Small intestine (tissue), 7 donors: Measurements from ENCODE around the gene ITIH3. TPM values are rescaled to one million over a fixed set of nuclear protein-coding genes. Genes with fewer than 3 reads are reported as not detected.

Source experiments
- DNase-seq, 2 donors: peaks; one replicate each; pipeline versions ENCODE4 v3.0.0 to v3.0.0-alpha.2; 2013
- FAIRE-seq: peaks from 2 replicates; lab custom pipeline; 2012; peaks lifted over from hg19 to GRCh38; lab: Jason Lieb, UNC
- H3K27ac ChIP-seq, 3 donors: one replicate each; pipeline ENCODE4 v1.5.1; 2013; ENCODE audit warnings: low read length in 2 of 3, mild to moderate bottlenecking in 2 of 3, control low read depth in 1 of 3, inconsistent platforms in 1 of 3, low read depth in 1 of 3, moderate library complexity in 1 of 3
- H3K27me3 ChIP-seq, 3 donors: one replicate each; pipeline ENCODE4 v1.6.1; 2013; ENCODE audit warnings: low read length in 3 of 3, inconsistent platforms in 1 of 3; ENCODE audit not compliant: control insufficient read depth in 3 of 3, insufficient read depth in 3 of 3
- H3K36me3 ChIP-seq, 3 donors: one replicate each; pipeline ENCODE4 v1.6.1; 2013; ENCODE audit warnings: low read length in 3 of 3, inconsistent platforms in 1 of 3, low read depth in 1 of 3, mild to moderate bottlenecking in 1 of 3, moderate library complexity in 1 of 3; ENCODE audit not compliant: control insufficient read depth in 3 of 3, insufficient read depth in 2 of 3
- H3K4me1 ChIP-seq, 3 donors: one replicate each; pipeline ENCODE4 v1.6.1; 2013; ENCODE audit warnings: low read length in 2 of 3, inconsistent platforms in 1 of 3, low read depth in 1 of 3, mild to moderate bottlenecking in 1 of 3, moderate library complexity in 1 of 3; ENCODE audit not compliant: control insufficient read depth in 3 of 3, insufficient read depth in 2 of 3
- H3K4me3 ChIP-seq, 3 donors: one replicate each; pipeline ENCODE4 v1.5.1; 2013; ENCODE audit warnings: low read length in 3 of 3, control low read depth in 1 of 3, inconsistent platforms in 1 of 3, low read depth in 1 of 3, mild to moderate bottlenecking in 1 of 3, moderate library complexity in 1 of 3
- H3K9me3 ChIP-seq, 2 donors: one replicate each; pipeline ENCODE4 v1.6.1; 2013; ENCODE audit warnings: low read depth in 1 of 2, low read length in 1 of 2; ENCODE audit not compliant: control insufficient read depth in 2 of 2, insufficient read depth in 1 of 2
- WGBS, 3 donors: extraction: QIAGEN DNeasy Blood & Tissue Kit; methylation state at CpG; one replicate each; pipeline ENCODE4 v1.1.7; 2013; 5-methylcytosine and 5-hydroxymethylcytosine counted together
- polyA plus RNA-seq, 4 donors: library from polyadenylated mRNA; stranded (reverse) in 3 of 4; unstranded in 1 of 4; fragments of 200-250 nt in 3 of 4; fragments of 120-200 nt in 1 of 4; gene quantifications; one replicate each; pipeline versions ENCODE4 v1.2.1 to v1.2.3, GENCODE V29; 2013
- donor health status: healthy with polysubstance abuse.
- donor health status: control.
- donor health status: control.
- donor health status: Bipolar disorder and iron deficiency.
- donor health status: healthy.

The ITIH3 gene
- polyA plus RNA-seq, 4 donors: 1.8 to 6.7 TPM; not detected in 2

DNA sequence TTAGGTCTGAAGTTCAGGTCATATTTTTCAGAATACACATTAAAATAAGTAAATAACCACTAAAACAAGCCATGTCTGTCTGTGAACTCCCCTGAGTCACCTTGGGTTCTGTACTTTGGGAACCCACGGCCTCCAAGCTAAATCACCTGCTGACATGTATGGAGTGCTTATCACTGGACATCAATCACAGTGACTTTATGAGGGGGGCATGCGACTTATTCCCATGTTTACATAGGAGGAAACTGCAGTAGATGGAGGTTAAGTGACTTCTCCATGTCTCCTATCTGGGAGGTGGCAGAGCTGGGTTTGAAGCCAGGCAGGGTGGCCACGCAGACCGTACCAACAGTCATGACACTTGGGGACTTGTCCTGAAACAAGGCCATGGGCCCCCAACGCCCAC lies 27.8 kb downstream of the ITIH3 start:
- no peak overlapping the region for H3K27ac ChIP-seq
- no peaks in the 10 kb centered on the region for H3K27me3 ChIP-seq
- no peak for DNase-seq
- no peak for FAIRE-seq
- 70 to 85% (median 82%) methylated on average over 5 of the region's 5 CpGs for WGBS, 3 donors
- no peak overlapping the region for H3K4me3 ChIP-seq
- no peaks in the 10 kb centered on the region for H3K4me1 ChIP-seq
- H3K9me3 ChIP-seq: no peaks in the 10 kb centered on the region
- peaks cover 0 to 21% (median 0%) of the 10 kb centered on the region in 3 donors for H3K36me3 ChIP-seq

DNA sequence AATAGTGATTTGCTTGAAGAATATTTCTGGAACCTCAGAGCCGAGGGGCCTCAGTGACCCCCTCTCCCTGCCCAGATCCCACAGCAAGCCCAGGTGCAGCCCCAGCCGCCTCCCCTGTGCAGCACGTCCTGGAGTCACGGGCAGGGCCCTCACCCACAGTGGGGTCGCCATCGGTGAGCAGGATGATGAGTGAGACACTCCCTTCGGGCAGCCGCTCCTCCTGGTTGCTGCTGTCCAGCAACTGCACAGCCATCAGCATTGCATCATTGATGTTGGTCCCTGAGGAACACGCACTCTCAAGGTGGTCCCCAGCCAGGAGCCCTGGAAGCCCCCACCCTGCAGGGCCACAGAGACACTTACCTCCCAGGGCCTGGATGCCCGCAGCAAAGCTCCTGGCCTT lies 29.4 kb downstream of the ITIH3 start:
- Histone ChIP-seq H3K36me3 (peaks cover 0 to 21% (median 0%) of the 10 kb centered on the region in 3 donors), H3K27ac (no peak overlapping the region), H3K4me1 (no peaks in the 10 kb centered on the region), H3K9me3 (no peaks in the 10 kb centered on the region), H3K27me3 (no peaks in the 10 kb centered on the region), H3K4me3 (no peak overlapping the region)
- FAIRE-seq: no peak
- DNase-seq: no peak
- 90 to 93% (median 91%) methylated on average over 10 of the region's 10 CpGs for WGBS, 3 donors

DNA sequence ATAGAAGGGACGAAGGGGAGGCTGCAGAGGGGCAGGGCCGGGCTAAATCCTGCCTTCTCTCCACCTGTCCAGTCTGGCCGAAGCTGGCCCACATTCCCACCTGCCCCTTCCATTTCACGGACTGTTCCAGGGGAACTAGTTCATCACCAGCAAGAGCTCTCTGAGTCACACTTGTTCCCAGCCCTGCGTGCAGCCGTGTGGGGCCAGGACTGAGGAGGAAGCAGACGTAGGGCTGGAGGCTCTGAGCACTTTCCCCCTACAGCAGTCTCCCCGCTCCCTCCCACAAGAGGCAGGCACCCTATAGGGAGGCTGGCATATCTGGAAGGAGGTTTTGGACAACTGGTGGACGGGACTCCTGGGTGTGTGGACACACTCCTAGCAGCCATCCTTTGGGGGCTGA lies 32.8 kb downstream of the ITIH3 start:
- H3K27ac ChIP-seq: no peak overlapping the region
- WGBS, 3 donors: 70 to 82% (median 71%) methylated on average over 9 of the region's 9 CpGs
- H3K36me3 ChIP-seq: peaks cover 0 to 18% (median 0%) of the 10 kb centered on the region in 3 donors
- H3K9me3 ChIP-seq: no peaks in the 10 kb centered on the region
- DNase-seq: no peak
- H3K4me1 ChIP-seq: no peaks in the 10 kb centered on the region
- no peak overlapping the region for H3K4me3 ChIP-seq
- H3K27me3 ChIP-seq: no peaks in the 10 kb centered on the region
- no peak for FAIRE-seq

DNA sequence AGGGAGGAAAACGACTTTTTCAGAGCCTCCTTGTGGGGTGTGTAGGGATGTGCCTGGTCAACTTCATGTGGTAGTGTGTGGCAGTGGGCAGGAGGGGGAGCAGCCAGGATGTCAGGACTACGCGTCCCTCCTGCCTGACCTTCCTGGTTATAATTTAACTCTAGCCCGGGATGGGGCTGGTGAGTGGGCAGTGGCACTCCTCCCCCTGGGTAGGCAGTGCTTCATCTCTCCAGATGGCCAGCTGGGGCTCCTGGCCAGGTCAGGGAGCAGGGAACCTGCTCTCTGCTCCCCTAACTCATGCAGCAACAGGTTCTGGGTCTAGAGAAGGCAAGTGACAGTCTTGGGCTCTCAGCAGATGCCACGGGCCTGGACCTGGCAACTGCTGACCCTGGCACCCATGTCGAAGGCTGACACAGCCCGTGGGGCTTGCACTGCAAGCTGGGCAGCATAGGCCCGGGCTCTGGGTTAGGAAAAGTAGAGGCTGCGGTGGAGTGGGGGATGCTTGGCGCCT lies 33.3 kb downstream of the ITIH3 start:
- 51 to 69% (median 61%) methylated on average over 10 of the region's 10 CpGs for WGBS, 3 donors
- Histone ChIP-seq H3K27me3 (no peaks in the 10 kb centered on the region), H3K27ac (no peak overlapping the region), H3K4me1 (no peaks in the 10 kb centered on the region), H3K36me3 (peaks cover 0 to 14% (median 0%) of the 10 kb centered on the region in 3 donors), H3K4me3 (no peak overlapping the region), H3K9me3 (no peaks in the 10 kb centered on the region)
- DNase-seq: no peak
- no peak for FAIRE-seq

DNA sequence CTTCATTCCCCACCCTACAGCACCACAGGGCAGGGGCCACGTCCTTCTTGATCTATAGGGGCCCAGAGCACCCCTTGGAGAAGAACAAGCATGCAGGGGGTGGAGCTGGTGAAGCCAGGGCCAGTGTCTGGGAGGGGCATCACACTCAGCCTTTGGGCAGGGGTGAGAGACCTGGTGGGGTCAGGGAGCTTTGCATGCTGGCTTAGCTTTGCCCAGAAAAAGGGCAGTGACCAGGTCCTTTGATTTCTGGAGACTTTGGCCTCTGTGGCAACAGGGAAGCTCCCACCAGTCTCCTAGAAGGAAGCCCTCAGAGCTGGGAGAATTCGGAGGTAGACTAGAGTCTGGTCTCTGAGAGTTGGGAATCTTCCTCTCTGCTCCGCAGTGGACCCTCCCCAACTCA lies 34.9 kb downstream of the ITIH3 start:
- WGBS, 3 donors: 88 to 92% (median 91%) methylated on average over 3 of the region's 3 CpGs
- Histone ChIP-seq H3K9me3 (no peaks in the 10 kb centered on the region), H3K4me1 (no peaks in the 10 kb centered on the region), H3K27ac (no peak overlapping the region), H3K36me3 (peaks cover 0 to 7% (median 0%) of the 10 kb centered on the region in 3 donors), H3K4me3 (no peak overlapping the region), H3K27me3 (no peaks in the 10 kb centered on the region)
- DNase-seq (no peak), FAIRE-seq (no peak)

DNA sequence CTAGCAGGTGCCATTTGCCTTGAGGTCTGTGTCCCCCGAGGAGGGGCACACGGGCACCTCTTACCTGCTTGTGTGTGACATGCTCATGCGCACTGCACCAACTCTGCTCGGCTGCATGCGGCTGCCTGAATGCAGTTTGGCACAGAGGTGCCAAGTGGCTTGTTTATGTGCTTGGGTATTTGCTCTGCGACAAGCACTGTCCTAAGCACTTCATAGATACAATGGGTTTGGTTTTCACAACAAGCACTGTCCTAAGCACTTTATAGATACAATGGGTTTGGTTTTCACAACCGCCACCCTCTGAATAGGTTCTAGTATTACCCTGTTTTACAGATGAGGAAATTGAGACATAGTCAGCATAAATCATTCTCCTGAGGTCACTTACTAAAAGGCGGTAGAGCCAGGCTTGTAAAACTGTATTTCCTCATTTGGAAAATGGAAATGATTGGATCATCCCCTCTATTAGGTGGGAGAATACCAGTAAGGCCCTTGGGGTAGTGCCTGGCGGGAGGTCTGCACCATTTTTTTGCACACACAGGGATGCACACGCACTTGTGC lies 35.4 kb downstream of the ITIH3 start:
- FAIRE-seq (no peak), DNase-seq (no peak)
- Histone ChIP-seq H3K4me1 (no peaks in the 10 kb centered on the region), H3K27ac (no peak overlapping the region), H3K36me3 (peaks cover 0 to 10% (median 0%) of the 10 kb centered on the region in 3 donors), H3K4me3 (no peak overlapping the region), H3K27me3 (no peaks in the 10 kb centered on the region), H3K9me3 (no peaks in the 10 kb centered on the region)
- WGBS, 3 donors: 92 to 94% (median 93%) methylated on average over 10 of the region's 10 CpGs

DNA sequence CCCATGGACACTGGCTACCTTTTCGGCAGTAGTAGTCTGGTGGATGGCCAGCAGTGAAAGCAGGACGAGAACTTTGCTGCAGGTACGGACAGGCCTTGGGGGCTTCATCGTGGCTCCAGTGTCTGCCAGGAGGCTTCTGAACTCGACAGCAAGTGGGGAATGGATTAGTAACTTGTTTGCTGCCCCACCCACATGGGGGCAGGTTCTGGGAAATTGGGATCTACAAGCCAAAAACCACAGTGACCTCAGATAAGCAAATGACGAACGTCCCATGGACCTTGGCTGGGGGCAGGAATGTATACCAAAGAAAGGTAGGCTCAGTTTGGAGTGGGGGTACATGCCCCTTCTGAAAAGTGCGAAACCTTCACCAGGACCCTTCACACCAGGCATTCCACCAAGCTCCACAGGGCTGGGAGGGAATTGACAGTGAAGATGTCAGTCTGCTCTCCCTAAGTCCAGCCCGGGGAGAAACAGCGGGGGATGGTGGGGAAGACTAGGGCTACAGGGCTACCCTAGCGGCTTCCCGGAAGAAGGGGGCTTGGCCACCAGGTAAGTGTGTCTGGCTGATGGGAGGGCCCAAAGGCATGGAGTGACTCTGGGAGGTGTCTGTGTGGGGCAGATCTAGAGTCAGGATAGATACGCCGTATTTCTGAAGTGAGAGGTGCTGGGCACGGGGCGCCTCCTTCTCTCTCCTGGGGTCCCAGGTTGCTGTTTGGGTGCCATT lies 36.1 kb downstream of the ITIH3 start, which contains the start of gene ITIH4:
TSS of gene ITIH4 (minus strand) at position 138 of the 724 bp plus-strand sequence. CDS start at position 108, 30 bp downstream.
- H3K4me3 ChIP-seq: no peak within 1 kb of the TSS
- 79 to 84% (median 80%) methylated on average over 16 of the region's 16 CpGs for WGBS, 3 donors
- H3K27ac ChIP-seq: no peak within 1 kb of the TSS
- no peaks in the 10 kb centered on the region for H3K9me3 ChIP-seq
- FAIRE-seq (no peak), DNase-seq (no peak)
- H3K27me3 ChIP-seq: no peaks in the 10 kb centered on the region
- H3K36me3 ChIP-seq: peaks cover 0 to 12% (median 0%) of the 10 kb centered on the region in 3 donors
- H3K4me1 ChIP-seq: no peaks in the 10 kb centered on the region

DNA sequence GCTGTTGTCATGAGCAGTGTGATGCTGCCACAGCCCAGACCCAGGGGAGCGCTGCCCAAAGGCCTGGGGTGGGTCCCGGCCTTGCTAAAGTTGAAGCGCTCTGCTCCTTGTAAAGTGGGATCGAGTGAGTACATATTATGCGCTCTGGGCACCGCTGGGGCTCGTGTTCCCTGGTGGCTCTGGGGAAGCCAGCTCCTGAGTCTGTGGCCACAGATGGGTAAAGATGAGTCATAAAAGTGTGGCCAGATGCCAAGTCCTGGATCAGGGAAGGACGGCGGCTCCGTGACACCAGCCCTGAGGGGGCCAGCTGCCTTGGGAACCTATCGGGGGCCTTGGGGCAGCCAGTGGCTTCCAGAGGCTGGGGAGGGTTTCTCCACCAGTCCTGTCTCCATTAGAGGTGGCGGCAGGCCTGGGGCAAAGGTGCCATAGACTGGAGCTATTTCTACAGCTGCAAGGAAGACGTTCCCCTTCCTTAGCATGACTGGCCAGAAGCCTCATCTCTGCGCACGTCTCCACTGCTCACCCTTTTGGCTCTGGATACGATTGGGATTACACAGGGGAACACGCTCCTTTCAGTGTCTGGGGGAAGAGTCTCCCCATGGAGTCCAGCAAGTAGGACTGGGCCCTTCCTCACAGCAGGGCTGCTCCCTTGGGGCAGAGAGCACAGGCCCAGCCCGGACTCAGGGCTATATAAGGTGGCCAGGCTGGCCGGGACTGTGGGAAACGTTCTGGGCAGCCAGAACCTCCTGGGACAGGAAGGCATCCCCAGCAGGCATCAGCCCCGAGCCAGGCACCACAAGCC lies 37.1 kb downstream of the ITIH3 start:
- H3K27me3 ChIP-seq: no peaks in the 10 kb centered on the region
- H3K9me3 ChIP-seq: no peaks in the 10 kb centered on the region
- no peaks in the 10 kb centered on the region for H3K4me1 ChIP-seq
- H3K4me3 ChIP-seq: no peak overlapping the region
- 32 to 53% (median 46%) methylated on average over 21 of the region's 21 CpGs for WGBS, 3 donors
- FAIRE-seq (no peak), DNase-seq (peak; percentile 18 to 66)
- no peak overlapping the region for H3K27ac ChIP-seq
- H3K36me3 ChIP-seq: peaks cover 0 to 14% (median 0%) of the 10 kb centered on the region in 3 donors
